LoVo (cell line): ENCODE results near the gene ZNF10.

Source experiments
- DNase-seq: peaks from one replicate; pipeline ENCODE4 v3.0.0-alpha.2; 2016; ENCODE audit warnings: low spot score

Gene ZNF10

DNA sequence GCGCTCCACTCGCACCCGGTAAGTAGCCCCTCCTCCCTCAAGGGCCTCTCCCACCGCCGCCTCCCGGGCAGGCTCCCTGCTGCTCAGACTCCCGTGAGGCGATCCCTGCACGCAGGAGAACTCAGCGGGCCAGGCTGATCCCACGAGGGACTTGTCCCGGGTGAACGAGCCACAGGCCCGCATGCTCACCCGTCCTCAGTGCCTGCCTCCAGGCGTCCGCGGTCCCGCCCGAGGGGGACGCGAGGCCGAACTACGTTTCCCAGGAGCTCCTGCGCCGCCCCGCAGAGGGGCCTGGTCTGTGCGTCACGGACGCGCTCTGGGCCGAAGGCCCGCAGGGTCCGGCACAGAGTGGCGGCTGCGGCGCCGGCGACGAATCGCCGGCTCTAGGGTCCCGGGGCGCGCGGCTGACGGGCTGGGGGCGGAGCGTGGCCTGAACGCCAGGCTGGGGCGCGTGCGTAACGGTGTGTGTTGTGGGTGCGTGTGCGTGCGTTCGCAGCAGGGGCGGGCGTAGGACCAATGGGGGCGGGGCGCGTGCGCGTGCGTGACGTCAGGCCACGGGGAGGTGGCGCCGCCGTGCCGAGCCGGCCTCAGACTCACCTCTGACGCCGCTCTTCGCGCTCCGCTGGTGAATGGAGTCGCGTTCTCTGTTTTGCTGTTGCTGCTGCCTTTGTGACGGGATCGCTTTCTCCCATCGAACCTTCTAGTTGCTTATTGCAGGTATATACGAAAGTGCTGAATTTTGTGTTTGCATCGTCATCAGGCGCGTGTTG lies at the start of gene ZNF10, which contains the start of gene ZNF891:
Gene ZNF10, plus strand, starts transcription at position 590 of the 770 bp plus-strand sequence. CDS start 13,866 bp downstream, outside the sequence.
Gene ZNF891, minus strand, starts transcription at position 237 of the 770 bp plus-strand sequence. CDS start 8,356 bp downstream, outside the sequence.
- peak; percentile 66 for DNase-seq

DNA sequence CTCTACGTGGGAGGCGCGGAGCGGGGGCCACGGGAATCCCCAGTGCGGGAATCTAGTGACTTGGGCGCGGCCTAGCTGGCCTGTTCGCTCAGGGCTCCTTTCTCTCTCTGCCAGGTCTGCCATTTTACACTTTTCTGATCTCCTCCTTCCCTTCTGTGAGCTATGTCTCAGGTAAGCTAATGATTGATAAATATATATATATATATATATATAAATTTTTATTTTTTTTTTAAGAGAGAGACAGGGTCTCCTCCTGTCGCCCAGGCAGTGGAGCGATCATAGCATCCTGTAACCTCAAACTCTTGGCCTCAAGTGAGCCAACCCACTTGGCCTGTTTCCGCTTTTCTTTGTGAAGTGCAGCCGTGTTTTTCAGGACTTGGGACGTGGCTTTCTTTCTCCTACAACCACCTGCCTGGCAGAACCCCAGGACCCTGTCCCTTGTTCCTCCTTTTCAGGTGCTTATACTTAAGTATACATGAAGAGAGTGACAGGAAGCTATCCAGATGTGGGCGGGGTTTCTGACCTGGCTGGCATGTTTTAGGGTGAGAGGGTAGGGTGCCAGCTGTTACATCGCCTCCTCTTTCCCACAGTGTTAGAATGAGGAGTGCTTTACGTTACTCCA lies 49.2 kb upstream of the ZNF10 start:
- DNase-seq = no peak

DNA sequence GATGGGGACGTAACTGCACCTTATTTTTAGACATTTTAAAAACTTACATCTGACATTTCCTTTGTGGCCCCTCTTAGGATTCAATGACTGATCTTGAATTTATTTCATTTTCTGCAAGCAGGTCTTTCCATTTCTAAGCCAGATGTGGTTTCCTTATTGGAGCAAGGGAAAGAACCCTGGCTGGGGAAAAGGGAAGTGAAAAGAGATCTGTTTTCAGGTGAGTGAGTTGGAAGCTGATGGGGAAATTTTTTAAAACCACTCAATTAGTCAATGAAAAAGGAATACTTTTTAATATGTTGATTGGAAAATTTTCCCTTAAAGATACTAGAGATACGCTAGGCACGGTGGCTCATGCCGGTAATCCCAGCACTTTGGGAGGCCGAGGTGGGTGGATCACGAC lies 47.1 kb upstream of the ZNF10 start:
- DNase-seq = no peak

DNA sequence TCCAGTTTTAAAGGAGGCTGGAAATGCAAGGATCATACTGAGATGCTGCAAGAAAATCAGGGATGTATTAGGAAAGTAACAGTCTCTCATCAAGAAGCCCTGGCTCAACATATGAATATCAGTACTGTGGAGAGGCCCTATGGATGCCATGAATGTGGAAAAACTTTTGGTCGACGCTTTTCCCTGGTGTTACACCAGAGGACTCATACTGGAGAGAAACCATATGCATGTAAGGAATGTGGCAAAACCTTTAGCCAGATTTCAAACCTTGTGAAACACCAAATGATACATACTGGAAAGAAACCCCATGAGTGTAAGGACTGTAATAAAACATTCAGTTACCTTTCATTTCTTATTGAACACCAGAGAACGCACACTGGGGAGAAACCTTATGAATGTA lies 24.8 kb upstream of the ZNF10 start:
- DNase-seq = no peak

DNA sequence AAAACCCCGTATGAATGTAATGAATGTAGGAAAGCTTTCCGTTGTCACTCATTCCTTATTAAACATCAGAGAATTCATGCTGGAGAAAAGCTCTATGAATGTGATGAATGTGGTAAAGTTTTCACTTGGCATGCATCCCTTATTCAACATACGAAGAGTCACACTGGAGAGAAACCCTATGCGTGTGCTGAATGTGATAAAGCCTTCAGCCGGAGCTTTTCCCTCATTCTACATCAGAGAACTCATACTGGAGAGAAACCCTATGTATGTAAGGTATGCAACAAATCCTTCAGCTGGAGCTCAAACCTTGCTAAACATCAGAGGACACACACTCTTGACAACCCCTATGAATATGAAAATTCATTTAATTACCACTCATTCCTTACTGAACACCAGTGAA lies 24.2 kb upstream of the ZNF10 start:
- DNase-seq = no peak

DNA sequence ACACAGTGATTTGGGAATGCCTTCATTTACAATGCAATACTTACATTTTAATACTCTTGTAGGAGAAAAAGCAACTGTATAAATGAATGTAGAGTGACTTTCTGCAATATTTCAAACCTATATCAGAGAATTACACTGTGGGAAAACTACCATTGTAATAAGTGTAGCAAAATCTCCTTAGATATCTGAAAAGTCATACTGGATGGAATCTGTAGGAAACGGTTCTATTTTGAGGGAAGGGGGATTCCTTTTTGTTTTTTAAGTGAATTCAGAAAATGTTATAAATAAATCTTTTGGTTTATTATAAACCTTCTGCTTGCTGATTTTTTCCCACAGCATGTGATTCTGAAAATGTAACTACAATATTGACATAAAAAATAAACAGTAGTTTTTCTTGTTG lies 23.3 kb upstream of the ZNF10 start:
- DNase-seq = no peak

DNA sequence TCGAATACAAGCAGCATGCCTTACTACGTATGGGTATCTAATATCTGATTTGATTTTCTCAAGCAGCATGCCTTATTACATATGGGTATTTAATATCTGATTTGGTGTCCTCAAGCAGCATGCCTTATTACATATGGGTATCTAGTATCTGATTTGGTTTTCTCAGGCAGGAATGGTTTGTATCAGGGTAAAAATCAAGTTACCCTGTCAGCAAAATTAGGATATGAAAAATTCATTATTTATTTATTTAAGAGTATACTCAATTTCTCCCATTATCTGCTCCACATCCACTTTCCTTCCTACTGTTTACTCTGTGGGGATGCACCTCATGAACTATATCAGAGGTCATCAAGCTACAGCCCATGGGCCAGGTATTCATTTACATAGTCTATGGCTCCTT lies 22.3 kb upstream of the ZNF10 start:
- no peak for DNase-seq

DNA sequence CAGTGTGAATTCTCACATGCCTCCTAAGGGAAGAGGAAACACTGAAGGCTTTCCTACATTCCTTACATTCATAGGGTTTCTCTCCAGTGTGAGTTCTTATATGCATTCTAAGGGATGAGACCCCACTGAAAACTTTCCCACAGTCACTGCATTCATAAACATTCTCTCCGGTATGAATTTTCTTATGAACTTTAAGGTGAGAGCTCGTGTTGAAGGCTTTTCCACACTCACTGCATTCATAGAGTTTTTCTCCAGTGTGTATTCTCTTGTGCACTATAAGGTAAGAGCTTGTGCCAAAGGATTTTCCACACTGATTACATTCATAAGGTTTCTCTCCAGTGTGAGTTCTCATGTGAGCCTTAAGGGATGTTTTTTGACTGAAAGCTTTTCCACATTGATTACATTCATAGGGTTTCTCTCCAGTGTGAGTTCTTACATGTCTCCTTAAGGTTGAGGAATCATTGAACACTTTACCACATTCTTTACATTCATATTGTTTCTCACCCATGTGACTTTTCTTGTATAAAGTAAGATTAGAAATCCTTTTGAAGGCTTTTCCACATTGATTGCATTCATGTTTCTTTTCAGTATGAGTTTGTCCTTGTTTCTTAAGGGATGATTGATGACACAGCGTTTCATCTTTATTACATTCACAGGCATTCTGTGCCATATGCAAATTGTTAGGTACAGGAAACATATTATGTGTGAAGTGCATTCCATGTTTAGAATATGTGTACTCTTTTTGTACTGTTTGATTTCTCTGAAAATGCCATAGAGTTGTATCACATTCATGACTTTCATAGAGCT lies 9.8 kb upstream of the ZNF10 start:
- no peak for DNase-seq

DNA sequence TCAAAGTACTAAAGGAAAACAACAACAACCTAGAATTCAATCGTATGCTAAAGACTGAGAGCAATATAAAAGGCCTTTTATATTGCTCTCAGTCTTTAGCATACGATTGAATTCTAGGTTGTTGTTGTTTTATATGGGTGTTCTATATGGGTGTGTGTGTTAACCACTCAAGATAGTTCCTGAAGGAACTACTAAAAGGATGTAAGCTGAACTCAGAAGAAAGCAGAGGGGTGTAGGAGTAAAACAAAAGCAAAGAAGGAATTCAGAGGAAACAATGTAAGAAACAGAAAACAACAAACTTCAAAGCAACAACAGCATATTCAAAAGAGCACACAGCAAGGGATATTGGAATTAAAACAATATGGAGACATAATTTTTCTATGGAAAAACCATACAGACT lies 5.8 kb upstream of the ZNF10 start:
- no peak for DNase-seq

DNA sequence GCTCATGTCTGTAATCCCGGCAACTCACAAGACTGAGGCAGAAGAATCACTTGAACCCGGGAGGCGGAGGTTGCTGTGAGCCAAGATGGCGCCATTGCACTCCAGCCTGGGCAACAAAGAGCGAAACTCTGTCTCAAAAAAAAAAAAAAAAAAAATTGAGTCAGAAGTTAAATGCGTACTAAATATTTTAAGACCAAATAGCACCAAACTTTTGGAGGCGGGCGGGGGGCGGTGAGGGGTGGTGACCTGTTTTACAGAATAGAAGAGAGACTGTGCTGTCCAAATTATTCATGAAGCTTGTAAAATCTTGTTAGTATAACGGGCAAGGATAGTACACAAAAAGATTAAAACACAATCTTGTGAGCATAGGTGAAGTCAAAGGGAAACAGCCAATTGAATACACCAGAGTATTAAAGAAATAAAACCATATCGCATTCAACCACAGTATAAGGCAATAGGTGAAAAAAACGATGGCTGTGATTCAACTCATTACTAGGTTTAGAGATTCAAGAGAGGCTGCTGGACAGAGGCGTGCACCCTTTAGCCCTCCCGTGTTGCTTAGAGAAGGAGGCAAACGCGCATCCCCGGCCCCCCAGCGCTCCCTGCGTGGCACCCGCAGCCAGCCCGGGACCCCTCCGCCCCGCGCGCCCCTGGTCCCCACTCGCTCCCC lies 924 bp upstream of the ZNF10 start:
- DNase-seq = no peak

DNA sequence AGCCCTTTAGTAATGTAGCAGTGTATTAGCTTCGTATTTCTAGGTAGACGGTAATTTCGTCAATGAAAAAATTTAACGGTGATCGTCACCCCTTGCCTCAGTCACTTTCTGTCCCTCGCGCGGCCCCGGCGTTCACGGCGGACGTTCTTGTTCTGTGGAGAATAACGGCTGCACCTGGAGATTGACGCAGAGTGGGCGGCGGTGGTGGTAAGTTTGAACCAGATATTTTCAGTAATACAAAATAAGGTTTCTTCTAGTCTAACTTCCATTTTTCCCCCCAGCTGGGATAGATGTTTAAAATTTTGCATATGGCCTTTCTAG lies 341 bp downstream of the ZNF10 start:
- DNase-seq = no peak

DNA sequence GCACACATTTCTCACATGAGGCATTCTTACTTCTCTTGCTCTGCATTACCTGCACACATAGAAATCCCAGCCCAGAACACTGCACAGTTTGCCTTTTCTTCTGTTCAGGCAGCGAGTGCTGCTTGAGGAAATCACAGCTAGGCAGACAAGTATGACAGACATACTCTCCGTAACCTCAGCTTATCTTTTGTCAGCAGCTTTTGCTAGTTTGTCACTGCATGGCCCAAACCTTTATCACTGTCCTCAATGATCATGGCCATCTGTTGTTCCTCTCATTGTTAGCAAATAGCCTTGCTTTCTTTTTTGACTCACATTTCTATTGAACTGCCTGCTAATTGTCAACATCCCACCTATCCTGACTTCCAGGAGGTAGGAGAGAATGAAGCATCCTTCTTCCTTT lies 5.3 kb downstream of the ZNF10 start:
- no peak for DNase-seq

DNA sequence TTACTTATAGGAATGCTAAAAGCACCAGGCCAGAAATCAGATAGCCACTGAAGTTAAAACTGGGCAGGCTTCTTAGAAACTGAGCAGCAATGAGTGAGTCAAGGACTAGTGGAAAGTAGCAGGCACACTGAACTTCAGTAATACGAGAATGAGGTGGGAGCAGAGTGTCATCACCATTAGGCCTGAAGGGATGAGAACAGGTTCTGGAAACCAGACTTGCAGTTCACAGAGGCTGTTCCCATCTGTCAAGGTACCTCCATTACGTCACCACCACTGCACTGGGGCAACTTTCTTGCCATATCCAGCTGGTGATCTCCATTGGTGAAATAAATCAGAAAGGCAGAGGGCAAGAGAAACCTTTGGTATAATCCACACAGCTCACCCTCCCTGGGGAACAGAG lies 15.6 kb downstream of the ZNF10 start:
- no peak for DNase-seq

DNA sequence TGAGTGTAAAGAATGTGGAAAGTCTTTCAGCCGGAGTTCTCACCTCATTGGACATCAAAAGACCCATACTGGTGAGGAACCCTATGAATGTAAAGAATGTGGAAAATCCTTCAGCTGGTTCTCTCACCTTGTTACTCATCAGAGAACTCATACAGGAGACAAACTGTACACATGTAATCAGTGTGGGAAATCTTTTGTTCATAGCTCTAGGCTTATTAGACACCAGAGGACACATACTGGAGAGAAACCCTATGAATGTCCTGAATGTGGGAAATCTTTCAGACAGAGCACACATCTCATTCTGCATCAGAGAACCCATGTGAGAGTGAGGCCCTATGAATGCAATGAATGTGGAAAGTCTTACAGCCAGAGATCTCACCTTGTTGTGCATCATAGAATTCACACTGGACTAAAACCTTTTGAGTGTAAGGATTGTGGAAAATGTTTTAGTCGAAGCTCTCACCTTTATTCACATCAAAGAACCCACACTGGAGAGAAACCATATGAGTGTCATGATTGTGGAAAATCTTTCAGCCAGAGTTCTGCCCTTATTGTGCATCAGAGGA lies 25.8 kb downstream of the ZNF10 start:
- DNase-seq = no peak

DNA sequence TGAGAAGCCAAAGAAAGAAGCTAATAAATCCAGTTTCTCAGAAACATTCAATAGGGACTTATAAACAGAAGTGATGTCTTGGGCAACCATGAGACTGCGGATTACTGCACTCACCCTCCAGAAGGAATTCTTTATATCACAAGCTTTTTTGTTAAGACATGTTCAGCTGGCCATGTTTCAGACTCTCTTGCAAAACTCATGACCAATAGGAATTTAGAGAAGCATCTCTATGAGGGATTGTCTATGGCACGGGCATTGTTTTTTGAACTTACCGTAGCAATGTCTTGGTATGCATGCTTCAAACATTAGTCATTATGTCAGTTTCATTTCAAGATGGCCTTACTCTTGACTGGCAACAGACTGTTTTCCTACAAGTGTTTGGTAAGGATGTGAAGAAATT lies 35.3 kb downstream of the ZNF10 start:
- DNase-seq = no peak

DNA sequence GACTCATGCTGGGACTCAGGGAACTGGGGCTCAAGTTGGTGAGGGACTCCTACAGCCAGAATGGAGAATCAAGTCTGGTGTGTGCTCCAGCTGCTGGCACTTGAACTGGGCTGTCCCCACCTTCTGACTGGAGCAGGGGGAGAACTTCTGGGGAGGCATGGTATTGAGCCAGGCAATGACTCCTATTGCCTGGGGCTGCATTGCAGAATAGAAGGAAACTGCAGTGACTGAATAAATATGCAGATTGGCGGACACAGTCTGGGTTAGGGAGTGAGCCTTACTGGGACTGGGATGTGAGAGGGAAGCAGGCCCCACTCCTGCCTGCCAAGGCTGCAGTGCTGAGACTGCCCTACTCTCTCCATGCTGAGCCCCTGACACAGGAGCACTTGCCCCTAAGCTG lies 42.1 kb downstream of the ZNF10 start:
- DNase-seq = no peak

DNA sequence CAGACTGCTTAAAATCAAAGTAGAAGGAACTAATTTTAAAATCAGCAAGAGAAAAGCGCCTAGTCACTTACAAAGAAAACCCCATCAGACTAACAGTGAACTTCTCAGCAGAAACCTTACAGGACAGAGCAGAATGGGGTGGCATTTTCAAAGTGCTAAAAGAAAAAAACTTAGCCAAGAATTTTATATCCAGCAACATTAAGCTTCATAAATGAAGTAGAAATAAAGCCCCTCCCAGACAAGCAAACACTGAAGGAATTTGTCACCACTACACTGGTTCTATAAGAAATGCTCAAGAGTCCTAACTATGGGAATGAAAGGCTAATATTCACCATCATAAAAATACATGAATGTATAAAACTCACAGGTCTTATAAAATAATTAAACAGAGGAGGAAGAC lies 44.5 kb downstream of the ZNF10 start:
- DNase-seq = no peak

DNA sequence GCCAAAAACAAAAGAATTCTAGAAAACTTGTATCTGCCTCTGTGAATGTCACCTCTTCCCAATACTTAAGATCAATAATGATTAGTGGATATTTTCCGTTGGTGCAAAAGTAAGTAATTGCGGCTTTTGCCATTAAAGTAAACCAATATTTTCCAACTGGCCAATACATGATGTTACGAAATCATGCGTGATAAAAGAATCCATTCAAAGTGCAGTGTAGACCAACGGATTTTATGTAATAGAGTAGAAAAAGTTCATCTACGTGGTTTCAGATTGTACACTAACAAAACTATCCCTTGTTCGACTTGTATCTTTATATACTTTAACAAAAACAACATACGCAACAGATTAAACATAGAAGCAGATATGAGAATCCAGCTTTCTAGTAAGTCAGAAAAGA lies 50.2 kb downstream of the ZNF10 start:
- DNase-seq = no peak

DNA sequence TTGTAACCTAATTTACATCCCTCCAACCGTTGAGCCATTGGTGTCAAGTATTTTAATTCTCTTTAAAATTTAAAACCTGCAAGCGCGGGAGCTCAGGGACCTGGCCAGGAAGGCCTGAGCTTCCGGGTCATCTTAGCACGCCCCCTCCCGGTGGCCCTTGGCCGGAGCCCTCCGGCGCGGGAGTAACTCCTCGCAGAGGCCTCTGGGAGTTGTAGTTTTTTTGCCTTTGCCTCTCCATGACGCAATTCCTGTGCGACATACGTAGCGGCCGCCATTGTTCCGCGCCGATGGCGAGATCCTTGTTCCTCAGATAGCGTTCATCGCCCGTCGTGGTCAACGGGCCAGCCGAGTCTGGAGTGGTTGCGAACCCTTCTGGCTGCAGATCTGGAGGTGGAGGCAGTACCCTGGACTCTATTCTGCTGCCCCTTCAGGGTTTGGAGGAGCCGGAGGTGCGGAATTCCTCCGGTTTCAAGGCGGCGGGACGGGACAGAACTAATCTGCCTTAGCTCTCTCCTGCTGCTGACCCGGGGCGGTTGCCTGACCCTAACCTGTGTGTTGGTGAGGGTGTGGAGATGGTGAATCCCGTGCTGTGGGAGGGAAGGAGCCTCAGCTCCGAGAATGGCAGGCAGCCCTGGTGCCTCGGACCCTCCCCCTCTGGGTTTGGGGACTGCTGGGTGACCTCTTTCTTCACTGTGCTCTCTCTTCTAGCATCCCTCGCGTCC lies 51.0 kb downstream of the ZNF10 start, which contains the start of gene ZNF268:
Gene ZNF268, plus strand, starts transcription at position 258 of the 722 bp plus-strand sequence. CDS start 503 bp downstream, outside the sequence.
- DNase-seq = peak; percentile 56

DNA sequence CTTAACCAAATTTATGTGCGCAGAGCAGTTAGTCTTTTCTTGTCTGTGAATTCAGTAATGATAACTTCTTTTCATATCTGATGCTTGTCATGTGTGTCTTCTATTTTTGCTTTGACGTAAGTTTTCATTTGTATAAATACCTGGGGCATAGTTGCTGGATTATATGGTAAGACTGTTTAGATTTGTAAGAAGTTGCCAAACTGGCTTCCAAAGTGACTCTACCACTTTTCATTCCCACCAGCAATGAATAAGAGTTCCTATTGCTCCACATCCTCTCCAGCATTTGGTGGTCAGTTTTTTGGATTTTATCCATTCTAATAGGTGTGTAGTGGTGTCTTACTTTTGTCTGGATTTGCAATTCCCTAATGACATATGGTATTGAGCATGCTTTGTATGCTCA lies 59.7 kb downstream of the ZNF10 start:
- DNase-seq = no peak

DNA sequence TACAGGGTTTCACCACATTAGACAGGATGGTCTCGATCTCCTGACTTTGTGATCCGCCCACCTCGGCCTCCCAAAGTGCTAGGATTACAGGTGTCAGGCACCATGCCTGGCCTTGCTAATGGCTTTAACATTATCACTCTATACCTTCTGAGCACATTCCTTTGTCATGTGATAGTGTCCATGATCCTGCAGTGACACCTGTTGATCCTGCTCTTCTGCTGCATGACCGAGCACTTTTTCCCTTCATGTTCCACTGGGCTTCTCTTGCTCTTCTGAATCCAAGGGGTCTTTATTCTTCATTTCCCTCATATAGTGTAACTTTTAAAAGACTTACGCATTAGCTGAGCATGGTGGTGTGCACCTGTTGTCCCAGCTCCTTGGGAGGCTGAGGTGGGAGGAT lies 62.4 kb downstream of the ZNF10 start:
- DNase-seq = no peak
